ENCODE measurements around the gene BOD1. TPM values are rescaled to one million over a fixed set of nuclear protein-coding genes. Genes with fewer than 3 reads are reported as not detected.

BOD1 gene
- total RNA-seq, 1 donor from 2014 or later: 106 TPM

- Histone ChIP-seq H3K27me3 (ENCODE audit: control insufficient read depth, insufficient read depth, low read length) (no peaks in the 10 kb centered on the region), H3K36me3 (ENCODE audit: control insufficient read depth, insufficient read depth, low read length) (no peaks in the 10 kb centered on the region), H3K4me3 (ENCODE audit: low read depth, low read length) (no peak overlapping the region)
- DNase-seq (ENCODE audit: low read depth) (no peak), FAIRE-seq (no peak)
- TF ChIP-seq CTCF (IDR thresholded peaks at IDR 0.05; ENCODE audit: insufficient read depth, low read length, severe bottlenecking): no peak
These were observed 27.5 kb upstream of the BOD1 start for GRCh38 chr5:173643964-173644363.

- no peak for TF ChIP-seq CTCF (IDR thresholded peaks at IDR 0.05; ENCODE audit: insufficient read depth, low read length, severe bottlenecking)
- H3K36me3 ChIP-seq (ENCODE audit: control insufficient read depth, insufficient read depth, low read length): no peaks in the 10 kb centered on the region
- H3K4me3 ChIP-seq (ENCODE audit: low read depth, low read length): no peak overlapping the region
- no peak for DNase-seq (ENCODE audit: low read depth)
- no peaks in the 10 kb centered on the region for H3K27me3 ChIP-seq (ENCODE audit: control insufficient read depth, insufficient read depth, low read length)
- FAIRE-seq: no peak
These were observed 26.5 kb upstream of the BOD1 start for GRCh38 chr5:173642895-173643481.

GRCh38 chr5:173642191-173642816 is 25.9 kb upstream of the BOD1 start:
- TF ChIP-seq CTCF (IDR thresholded peaks at IDR 0.05; ENCODE audit: insufficient read depth, low read length, severe bottlenecking): no peak
- H3K27me3 ChIP-seq (ENCODE audit: control insufficient read depth, insufficient read depth, low read length): no peaks in the 10 kb centered on the region
- no peaks in the 10 kb centered on the region for H3K36me3 ChIP-seq (ENCODE audit: control insufficient read depth, insufficient read depth, low read length)
- H3K4me3 ChIP-seq (ENCODE audit: low read depth, low read length): no peak overlapping the region
- no peak for DNase-seq (ENCODE audit: low read depth)
- no peak for FAIRE-seq

GRCh38 chr5:173640156-173640804 is 23.8 kb upstream of the BOD1 start:
- DNase-seq (ENCODE audit: low read depth): no peak
- H3K36me3 ChIP-seq (ENCODE audit: control insufficient read depth, insufficient read depth, low read length): no peaks in the 10 kb centered on the region
- FAIRE-seq: peak; percentile 68
- no peaks in the 10 kb centered on the region for H3K27me3 ChIP-seq (ENCODE audit: control insufficient read depth, insufficient read depth, low read length)
- TF ChIP-seq CTCF (IDR thresholded peaks at IDR 0.05; ENCODE audit: insufficient read depth, low read length, severe bottlenecking): no peak
- no peak overlapping the region for H3K4me3 ChIP-seq (ENCODE audit: low read depth, low read length)

GRCh38 chr5:173638126-173639040 is 21.9 kb upstream of the BOD1 start:
- H3K36me3 ChIP-seq (ENCODE audit: control insufficient read depth, insufficient read depth, low read length): no peaks in the 10 kb centered on the region
- H3K4me3 ChIP-seq (ENCODE audit: low read depth, low read length): no peak overlapping the region
- H3K27me3 ChIP-seq (ENCODE audit: control insufficient read depth, insufficient read depth, low read length): no peaks in the 10 kb centered on the region
- FAIRE-seq (no peak), DNase-seq (ENCODE audit: low read depth) (no peak)
- TF ChIP-seq CTCF (IDR thresholded peaks at IDR 0.05; ENCODE audit: insufficient read depth, low read length, severe bottlenecking): no peak

All from bronchial epithelial cell (primary cell).